GM12878 (cell line): ENCODE measurements around the gene VEGFA. TPM values are rescaled to one million over a fixed set of nuclear protein-coding genes. Genes with fewer than 3 reads are reported as not detected.
A peak's percentile ranks its signal among the peaks of the same experiment; 100 is the strongest.

ENCODE experiments used
- ATAC-seq: fragments of 200-7000 bp; cut with Tn5 transposase; 3 replicates; pipeline ENCODE4 v1.9.1; 2020; ENCODE audit warnings: mild to moderate bottlenecking, moderate library complexity
- BruUV-seq: library from RNA; stranded (reverse); fragments of 400-500 nt; replicated peaks from 2 replicates; lab custom pipeline; 2021; lab: Mats Ljungman, UMichigan
- CTCF ChIA-PET: fragments of 300-600 bp; sonication (Branson Sonifier 250); formaldehyde crosslinking; extraction: SDS; loops from one replicate; lab custom pipeline; 2021; ENCODE audit warnings: inconsistent platforms; lab: Yijun Ruan, JAX
- POLR2A ChIA-PET: fragments of 350-600 bp; formaldehyde crosslinking; extraction: SDS; loops from one replicate; lab custom pipeline; 2021; ENCODE audit warnings: inconsistent platforms; lab: Charles Lee
- RAD21 ChIA-PET: fragments of 300-600 bp; sonication (Branson Sonifier 250); formaldehyde crosslinking; loops from one replicate; lab custom pipeline; 2023; ENCODE audit warnings: antibody characterized with exemption; ENCODE audit not compliant: unreplicated experiment; lab: Charles Lee
- SMC1A ChIA-PET: fragments of 300-600 bp; sonication (Branson Sonifier 250); formaldehyde crosslinking; loops from one replicate; lab custom pipeline; 2023; ENCODE audit not compliant: unreplicated experiment, uncharacterized antibody; lab: Charles Lee
- DNase-seq: peaks from one replicate; pipeline ENCODE4 v3.0.0-alpha.2; 2011; ENCODE audit warnings: low read depth, low spot score
- FAIRE-seq: peaks from 3 replicates; lab custom pipeline; 2011; peaks lifted over from hg19 to GRCh38; lab: Jason Lieb, UNC
- H2AFZ ChIP-seq: 2 replicates; pipeline ENCODE4 v1.6.0; 2011; ENCODE audit warnings: low read depth, low read length, control low read depth; ENCODE audit not compliant: control insufficient read depth
- H3K27ac ChIP-seq: 2 replicates; pipeline ENCODE4 v1.5.1; 2011; ENCODE audit warnings: control low read depth; ENCODE audit not compliant: control insufficient read depth, insufficient read depth
- H3K27me3 ChIP-seq, 2 experiments: replicated peaks in 1 of 2; 2 replicates each; pipeline versions ENCODE4 v1.6.0 to v1.6.1; 2011; ENCODE audit warnings: low read length in 1 of 2; ENCODE audit not compliant: control insufficient read depth in 2 of 2, insufficient read depth in 2 of 2
- H3K36me3 ChIP-seq, 2 experiments: 2 replicates each; pipeline ENCODE4 v1.5.1; 2011; ENCODE audit warnings: low read length in 1 of 2; ENCODE audit not compliant: control insufficient read depth in 2 of 2, insufficient read depth in 2 of 2
- H3K4me1 ChIP-seq: 2 replicates; pipeline ENCODE4 v1.6.1; 2011; ENCODE audit warnings: mild to moderate bottlenecking, low read length, moderate library complexity, mixed read lengths; ENCODE audit not compliant: control insufficient read depth, insufficient read depth
- H3K4me2 ChIP-seq: 2 replicates; pipeline ENCODE4 v1.6.0; 2011; ENCODE audit warnings: control low read depth; ENCODE audit not compliant: control insufficient read depth, insufficient read depth
- H3K4me3 ChIP-seq: fragments of 200-600 bp; sonication (generic); 2 replicates; pipeline ENCODE4 v1.5.1; 2016
- H3K79me2 ChIP-seq: 2 replicates; pipeline ENCODE4 v1.6.0; 2011; ENCODE audit warnings: low read length; ENCODE audit not compliant: control insufficient read depth, insufficient read depth
- H3K9ac ChIP-seq: 2 replicates; pipeline ENCODE4 v1.8.0; 2011; ENCODE audit warnings: low read length, control low read depth, mixed read lengths; ENCODE audit not compliant: control insufficient read depth, insufficient read depth
- H3K9me3 ChIP-seq: replicated peaks from 3 replicates; pipeline ENCODE4 v1.5.1; 2011; ENCODE audit warnings: mild to moderate bottlenecking, low read length; ENCODE audit not compliant: control insufficient read depth, insufficient read depth
- H4K20me1 ChIP-seq: 2 replicates; pipeline ENCODE4 v1.6.0; 2011; ENCODE audit not compliant: control insufficient read depth, insufficient read depth
- ATF2 ChIP-seq: IDR thresholded peaks from 2 replicates; pipeline ENCODE4 v1.6.1; 2012; ENCODE audit warnings: low read length, inconsistent platforms
- BCL3 ChIP-seq: IDR thresholded peaks from 2 replicates; pipeline ENCODE4 v1.6.1; 2011; ENCODE audit warnings: borderline replicate concordance, low read depth, mild to moderate bottlenecking, moderate library complexity, low read length; ENCODE audit not compliant: insufficient read depth, poor library complexity, severe bottlenecking
- HDGF ChIP-seq: fragments of 450-650 bp; IDR thresholded peaks from 2 replicates; pipeline ENCODE4 v1.6.1; 2016; ENCODE audit warnings: antibody characterized with exemption
- JUND ChIP-seq: IDR thresholded peaks from 2 replicates; pipeline ENCODE4 v1.6.1; 2012; ENCODE audit warnings: low read depth, mild to moderate bottlenecking, low read length, improper control_type of control experiment, moderate library complexity
- NBN ChIP-seq: fragments of 450-650 bp; IDR thresholded peaks from 2 replicates; pipeline ENCODE4 v1.6.1; 2016
- PBX3 ChIP-seq: IDR thresholded peaks from 2 replicates; pipeline ENCODE4 v1.6.1; 2011; ENCODE audit warnings: mild to moderate bottlenecking, low read depth, low read length, moderate library complexity; ENCODE audit not compliant: insufficient replicate concordance
- STAT1 ChIP-seq: fragments of 450-650 bp; conservative IDR thresholded peaks from 2 replicates; pipeline ENCODE4 v1.6.1; 2014; ENCODE audit warnings: antibody characterized with exemption, mild to moderate bottlenecking
- STAT3 ChIP-seq: IDR thresholded peaks from 2 replicates; pipeline ENCODE4 v1.6.1; 2011; ENCODE audit warnings: low read depth, low read length, improper control_type of control experiment
- ZNF24 ChIP-seq: fragments of 450-650 bp; IDR thresholded peaks from 2 replicates; pipeline ENCODE4 v1.6.1; 2017; ENCODE audit warnings: antibody characterized with exemption, mild to moderate bottlenecking
- WGBS: methylation state at CpG from one replicate; pipeline ENCODE4 v1.1.6; 2016; ENCODE audit warnings: low lambda C conversion rate; ENCODE audit not compliant: insufficient replicate concordance, insufficient coverage; ENCODE audit errors: missing lambda C conversion rate; 5-methylcytosine and 5-hydroxymethylcytosine counted together
- in situ Hi-C: fragments of 300-500 bp; cut with MboI; formaldehyde crosslinking; loops from 9 replicates; pipeline ENCODE4 v1.14.3; 2018; ENCODE audit warnings: mixed read lengths
- intact Hi-C: fragments of 100-400 bp; cut with micrococcal nuclease; formaldehyde crosslinking; loops from one replicate; pipeline ENCODE4 v1.14.2; 2022; ENCODE audit not compliant: unreplicated experiment
- polyA plus RNA-seq, 11 experiments: library from polyadenylated mRNA; depleted of rRNA in 4 of 11; unstranded in 6 of 11; stranded (reverse) in 5 of 11; fragments of >200 nt; fragmentation: Nextera tagmentation in 4 of 11; fragmentation: Illumina TruSeq in 1 of 11; extraction: Ambion mirVana in 4 of 11; extraction: Trizol in 1 of 11; gene quantifications; 1 replicate in 1 of 11; 2 replicates in 10 of 11; pipeline versions ENCODE4 v1.2.1 to v1.2.3, GENCODE V29; 2011 to 2016; ENCODE audit warnings: inconsistent platforms in 2 of 11, missing spikeins in 2 of 11, low read depth in 1 of 11
- total RNA-seq, 4 experiments: library from RNA; depleted of rRNA in 3 of 4; stranded (reverse); fragments of >200 nt in 3 of 4; fragmentation: Illumina TruSeq in 1 of 4; extraction: Trizol in 1 of 4; gene quantifications; 2 replicates each; pipeline versions ENCODE4 v1.2.1 to v1.2.3, GENCODE V29; 2013 to 2021

The VEGFA gene
- total and polyA plus RNA-seq, 10 of the 15 experiments (the other 5 are each of a cell fraction or from before 2014, with no cell fraction given): 0.96 to 140 (median 16.9) TPM

GRCh38 chr6:43753570-43754183 is 16.3 kb upstream of the VEGFA start:
- Histone ChIP-seq H3K9me3 (no peaks in the 10 kb centered on the region), H3K4me2 (no peak overlapping the region), H3K79me2 (no peaks in the 10 kb centered on the region), H3K4me3 (no peak overlapping the region), H3K27me3 (no peaks in the 10 kb centered on the region), H3K27ac (no peak overlapping the region), H2AFZ (no peak overlapping the region), H3K4me1 (peaks cover 10% of the 10 kb centered on the region), H4K20me1 (no peaks in the 10 kb centered on the region), H3K36me3 (no peaks in the 10 kb centered on the region), H3K9ac (no peak overlapping the region)
- in situ Hi-C loops: no loop called here
- CTCF ChIA-PET: interaction anchor here (1.0 to 7.3 kb wide), 10 partner anchors 10 to 326 kb away, joined by 3 to 41 read pairs (median 6); partner anchors contain the start of gene VEGFA
- no TSS peak for BruUV-seq
- RAD21 ChIA-PET: interaction anchor here (0.6 to 1.0 kb wide), 2 partner anchors 29 to 332 kb away, joined by 3 read pairs; no protein-coding TSS in a partner anchor
- SMC1A ChIA-PET: interaction anchor here (0.7 to 1.8 kb wide), 3 partner anchors 24 to 91 kb away, joined by 3 to 4 read pairs (median 3); no protein-coding TSS in a partner anchor
- intact Hi-C loops: no loop called here
- WGBS: 90% methylated on average over 3 of the region's 3 CpGs
- no peak for TF ChIP-seq NBN
- peak; percentile 95 for TF ChIP-seq BCL3
- TF ChIP-seq STAT1: no peak
- TF ChIP-seq HDGF: 0 out of 2 replicates have a peak, but pooled peaks have one; percentile 33
- peak; percentile 52 for TF ChIP-seq PBX3
- no peak for TF ChIP-seq ATF2
- TF ChIP-seq ZNF24: no peak
- no peak for TF ChIP-seq STAT3
- no peak for TF ChIP-seq JUND
- FAIRE-seq (no peak), ATAC-seq (no peak), DNase-seq (no peak)
- POLR2A ChIA-PET: interaction anchor here (0.5 to 1.6 kb wide), 4 partner anchors 10 to 17 kb away, joined by 3 to 4 read pairs (median 4); partner anchors contain the start of gene VEGFA
